HFFc6 (cell line): ENCODE results near the gene SNX1. TPM values are rescaled to one million over a fixed set of nuclear protein-coding genes. Genes with fewer than 3 reads are reported as not detected.

Source experiments
- DNase-seq: peaks from one replicate; pipeline ENCODE4 v3.0.0-alpha.2; 2018
- H3K27ac Mint-ChIP-seq: 2 replicates; pipeline ENCODE4 v1.8.0; 2020; ENCODE audit warnings: mild to moderate bottlenecking, mixed read lengths
- H3K27me3 Mint-ChIP-seq: 2 replicates; pipeline ENCODE4 v1.8.0; 2021; ENCODE audit warnings: mild to moderate bottlenecking, moderate library complexity, mixed read lengths; ENCODE audit not compliant: insufficient read depth
- H3K36me3 Mint-ChIP-seq: 2 replicates; pipeline ENCODE4 v1.8.0; 2021; ENCODE audit warnings: low read depth, mixed read lengths
- H3K4me1 Mint-ChIP-seq: 2 replicates; pipeline ENCODE4 v1.8.0; 2020; ENCODE audit warnings: low read depth, mixed read lengths
- H3K4me3 Mint-ChIP-seq: 2 replicates; pipeline ENCODE4 v1.8.0; 2020; ENCODE audit warnings: mild to moderate bottlenecking, moderate library complexity, mixed read lengths
- H3K9me3 Mint-ChIP-seq: 2 replicates; pipeline ENCODE4 v1.8.0; 2020; ENCODE audit warnings: mild to moderate bottlenecking, mixed read lengths
- CTCF ChIP-seq: fragments of 200-600 bp; sonication (generic); IDR thresholded peaks from 2 replicates; pipeline ENCODE4 v1.5.0; 2021; ENCODE audit warnings: antibody characterized with exemption, mild to moderate bottlenecking
- total RNA-seq, 6 experiments: library from RNA; stranded (reverse); fragmentation: NEBNext Ultra II Directional; extraction: Animal tissue kit (Norgen Biotek cat#: 25700); gene quantifications; 2 replicates in 1 of 6; 3 replicates in 5 of 6; pipeline ENCODE4 v1.2.3, GENCODE V29; 2021

The SNX1 gene
- total RNA-seq, 6 experiments from 2014 or later = 87.4 to 102 (median 96.1) TPM

GRCh38 chr15:64132217-64132616 lies 36.4 kb downstream of the SNX1 start:
- TF ChIP-seq CTCF = no peak
- no peak for DNase-seq
- Mint-ChIP-seq H3K27ac (no peak overlapping the region), H3K36me3 (peaks cover 56% of the 10 kb centered on the region), H3K9me3 (no peaks in the 10 kb centered on the region), H3K4me1 (no peaks in the 10 kb centered on the region), H3K4me3 (no peak overlapping the region), H3K27me3 (no peaks in the 10 kb centered on the region; the same call in 1 of the 2 replicates)

- no peak overlapping the region for H3K27ac Mint-ChIP-seq
- H3K36me3 Mint-ChIP-seq = peaks cover 46% of the 10 kb centered on the region
- H3K4me3 Mint-ChIP-seq = no peak overlapping the region
- H3K9me3 Mint-ChIP-seq = no peaks in the 10 kb centered on the region
- no peak for DNase-seq
- no peaks in the 10 kb centered on the region for H3K4me1 Mint-ChIP-seq
- no peak for TF ChIP-seq CTCF
- H3K27me3 Mint-ChIP-seq = no peaks in the 10 kb centered on the region; the same call in 1 of the 2 replicates
These were observed 38.0 kb downstream of the SNX1 start for GRCh38 chr15:64133623-64134344.

GRCh38 chr15:64134345-64134829 lies 38.6 kb downstream of the SNX1 start:
- TF ChIP-seq CTCF = no peak
- no peak overlapping the region for H3K4me3 Mint-ChIP-seq
- no peak for DNase-seq
- no peak overlapping the region for H3K27ac Mint-ChIP-seq
- H3K36me3 Mint-ChIP-seq = peaks cover 46% of the 10 kb centered on the region
- H3K27me3 Mint-ChIP-seq = no peaks in the 10 kb centered on the region; the same call in 1 of the 2 replicates
- no peaks in the 10 kb centered on the region for H3K9me3 Mint-ChIP-seq
- no peaks in the 10 kb centered on the region for H3K4me1 Mint-ChIP-seq

GRCh38 chr15:64136347-64136746 lies 40.6 kb downstream of the SNX1 start:
- Mint-ChIP-seq H3K36me3 (peaks cover 40% of the 10 kb centered on the region), H3K27me3 (no peaks in the 10 kb centered on the region; the same call in 1 of the 2 replicates), H3K9me3 (no peaks in the 10 kb centered on the region), H3K27ac (no peak overlapping the region), H3K4me3 (no peak overlapping the region), H3K4me1 (no peaks in the 10 kb centered on the region)
- TF ChIP-seq CTCF = no peak
- no peak for DNase-seq

GRCh38 chr15:64137226-64137833 lies 41.5 kb downstream of the SNX1 start:
- Mint-ChIP-seq H3K27ac (no peak overlapping the region), H3K4me1 (no peaks in the 10 kb centered on the region), H3K27me3 (no peaks in the 10 kb centered on the region; the same call in 1 of the 2 replicates), H3K9me3 (no peaks in the 10 kb centered on the region), H3K36me3 (peaks cover 32% of the 10 kb centered on the region), H3K4me3 (no peak overlapping the region)
- no peak; the same call in 1 of the 2 replicates for TF ChIP-seq CTCF
- DNase-seq = no peak
